Heart right ventricle (tissue), 16 donors: ENCODE data around the gene SULT2B1. TPM values are rescaled to one million over a fixed set of nuclear protein-coding genes. Genes with fewer than 3 reads are reported as not detected.
"Not testable (repeated sequence)": the region's sequence is repeated elsewhere in the genome, so short reads cannot be mapped to it uniquely, and the experiment has no call there.

Source experiments
- ATAC-seq, 8 donors: fragments of 200-7000 bp; cut with Tn5 transposase; one replicate each; pipeline ENCODE4 v1.9.1; 2020; ENCODE audit warnings: mild to moderate bottlenecking in 8 of 8, moderate library complexity in 8 of 8, moderate number of reproducible peaks in 1 of 8
- DNase-seq, 2 donors: peaks; one replicate each; pipeline ENCODE4 v3.0.0-alpha.2; 2020
- H3K27ac ChIP-seq, 10 donors: fragments of 200-600 bp; sonication (generic) in 2 of 10; one replicate each; pipeline versions ENCODE4 v1.5.0 to v1.8.0; 2020 to 2022; ENCODE audit warnings: mild to moderate bottlenecking in 3 of 10
- H3K27me3 ChIP-seq, 7 donors: fragments of 200-600 bp; one replicate each; pipeline ENCODE4 v1.8.0; 2021 to 2022; ENCODE audit warnings: mild to moderate bottlenecking in 2 of 7
- H3K36me3 ChIP-seq, 9 donors: fragments of 200-600 bp; sonication (generic) in 1 of 9; one replicate each; pipeline versions ENCODE4 v1.5.0 to v1.8.0; 2020 to 2022; ENCODE audit warnings: mild to moderate bottlenecking in 2 of 9
- H3K4me1 ChIP-seq, 9 donors: fragments of 200-600 bp; sonication (generic) in 1 of 9; one replicate each; pipeline versions ENCODE4 v1.5.0 to v1.8.0; 2020 to 2022; ENCODE audit warnings: mild to moderate bottlenecking in 4 of 9
- H3K4me3 ChIP-seq, 10 donors: fragments of 200-600 bp; sonication (generic) in 2 of 10; one replicate each; pipeline versions ENCODE4 v1.5.0 to v1.8.0; 2020 to 2022; ENCODE audit warnings: mild to moderate bottlenecking in 7 of 10, moderate library complexity in 2 of 10
- H3K9me3 ChIP-seq, 11 donors: fragments of 200-600 bp in 10 of 11; sonication (generic) in 2 of 11; one replicate each; pipeline versions ENCODE4 v1.5.0 to v1.8.0; 2013 to 2022; ENCODE audit warnings: mild to moderate bottlenecking in 2 of 11, control low read depth in 1 of 11, moderate library complexity in 1 of 11
- CTCF ChIP-seq, 9 donors: fragments of 200-600 bp; sonication (generic) in 2 of 9; IDR thresholded peaks; one replicate each; pipeline versions ENCODE4 v1.5.0 to v1.8.0; 2021 to 2022; ENCODE audit warnings: antibody characterized with exemption in 9 of 9, mild to moderate bottlenecking in 5 of 9, moderate library complexity in 1 of 9
- WGBS, 2 donors: extraction: QIAGEN DNeasy Blood & Tissue Kit; methylation state at CpG; one replicate each; pipeline ENCODE4 v1.1.7; 2013; ENCODE audit warnings: inconsistent platforms in 1 of 2; 5-methylcytosine and 5-hydroxymethylcytosine counted together
- intact Hi-C, 10 donors: fragments of 100-400 bp; cut with DNase I; formaldehyde crosslinking; loops; one replicate each; pipeline versions ENCODE4 v1.11.1 to v1.14.2; 2022
- polyA plus RNA-seq, 2 donors: library from polyadenylated mRNA; stranded (reverse); fragments of 200-250 nt; gene quantifications; one replicate each; pipeline ENCODE4 v1.2.3, GENCODE V29; 2013
- total RNA-seq, 10 donors: library from RNA; stranded (reverse); fragmentation: NEBNext Ultra II Directional in 3 of 10; extraction: Animal tissue kit (Norgen Biotek cat#: 25700) in 3 of 10; gene quantifications; one replicate each; pipeline versions ENCODE4 v1.2.1 to v1.2.4, GENCODE V29; 2021 to 2023
- donor health status: Arrhythmogenic right ventricular cardiomyopathy.
- donor health status: ischemic (EF 13 %, LVEDD 7.1; RV severe dilation, severe dysfunction).
- donor health status: healthy with polysubstance abuse.
- donor health status: DM: no; HTN: yes; CAD: no.
- donor health status: DM: no; HTN: no; CAD: no.
- donor health status: ischemic (EF 25% LVEDD 6.9; RV normal size, moderate dysfunction).
- donor health status: ischemic (EF 25% LVEDD 5.7; RV mildly dilated, moderate dysfunction).
- donor health status: healthy.
- donor health status: DM: yes; HTN: yes; CAD: no.
- donor health status: Ischemic cardiomyopathy.
- donor health status: ischemic (EF 35%, LVEDD 5.7; RV mildly dilated, moderate dysfunction).
- donor health status: nonischemic (EF 11% LVEDD 7.7; RV severe dilation, severe dysfunction).
- donor health status: DM: yes; HTN: yes; CAD: no.
- donor health status: PGD.
- donor health status: ischemic (EF 29% LVEDD 5.4; RV normal size, mild dysfunction).
- donor health status: nonischemic (EF 23%, LVEDD 6.1; RV moderate dilation, normal function).

SULT2B1 gene
- total and polyA plus RNA-seq, 12 donors, result 0.13 to 0.70 (median 0.42) TPM; not detected in 7

GRCh38 chr19:48537541-48537940, 14.4 kb upstream of the SULT2B1 start:
- H3K4me1 ChIP-seq, result no peaks in the 10 kb centered on the region
- H3K27me3 ChIP-seq, result peaks cover 0 to 11% (median 0%) of the 10 kb centered on the region in 7 donors
- 76 to 77% methylated on average over 7 of the region's 7 CpGs for WGBS, 2 donors
- H3K27ac ChIP-seq, result no peak overlapping the region
- no peak overlapping the region for H3K4me3 ChIP-seq
- H3K9me3 ChIP-seq, result no peaks in the 10 kb centered on the region
- intact Hi-C loops, result no loop called here
- H3K36me3 ChIP-seq, result no peaks in the 10 kb centered on the region
- TF ChIP-seq CTCF (IDR thresholded peaks at IDR 0.05), result no peak
- DNase-seq, result no peak
- ATAC-seq, result no peak

- DNase-seq, H3K36me3 ChIP-seq, H3K4me1 ChIP-seq, H3K4me3 ChIP-seq, H3K9me3 ChIP-seq, intact Hi-C loops, H3K27ac ChIP-seq, ATAC-seq: not testable (repeated sequence)
- H3K27me3 ChIP-seq, result peaks cover 0 to 11% (median 0%) of the 10 kb centered on the region in 7 donors
- WGBS, 2 donors, result 91 to 94% methylated on average over 8 of the region's 8 CpGs
These were observed 13.9 kb upstream of the SULT2B1 start for GRCh38 chr19:48538057-48538456.

- intact Hi-C loops, result no loop called here
- ATAC-seq (peak in 1 of 8 donors; percentile 57), DNase-seq (no peak)
- Histone ChIP-seq H3K27me3 (peaks cover 0 to under 1% (median 0%) of the 10 kb centered on the region in 7 donors), H3K36me3 (no peaks in the 10 kb centered on the region), H3K9me3 (no peaks in the 10 kb centered on the region), H3K4me1 (peaks cover 0 to 2% (median 0%) of the 10 kb centered on the region in 9 donors), H3K4me3 (no peak overlapping the region), H3K27ac (no peak overlapping the region)
- no peak for TF ChIP-seq CTCF (IDR thresholded peaks at IDR 0.05)
- 65 to 69% methylated on average over 17 of the region's 17 CpGs for WGBS, 2 donors
These were observed 12.4 kb upstream of the SULT2B1 start for GRCh38 chr19:48539503-48540096.

GRCh38 chr19:48540110-48540509, 11.9 kb upstream of the SULT2B1 start:
- Histone ChIP-seq H3K9me3 (no peaks in the 10 kb centered on the region), H3K27ac (no peak overlapping the region), H3K36me3 (no peaks in the 10 kb centered on the region), H3K4me1 (peaks cover 0 to 2% (median 0%) of the 10 kb centered on the region in 9 donors), H3K4me3 (no peak overlapping the region), H3K27me3 (peaks cover 0 to 6% (median 0%) of the 10 kb centered on the region in 7 donors)
- no peak for DNase-seq
- no peak for ATAC-seq
- TF ChIP-seq CTCF (IDR thresholded peaks at IDR 0.05), result no peak
- 19 to 29% methylated on average over 7 of the region's 7 CpGs for WGBS, 2 donors
- intact Hi-C loops, result no loop called here

DNA sequence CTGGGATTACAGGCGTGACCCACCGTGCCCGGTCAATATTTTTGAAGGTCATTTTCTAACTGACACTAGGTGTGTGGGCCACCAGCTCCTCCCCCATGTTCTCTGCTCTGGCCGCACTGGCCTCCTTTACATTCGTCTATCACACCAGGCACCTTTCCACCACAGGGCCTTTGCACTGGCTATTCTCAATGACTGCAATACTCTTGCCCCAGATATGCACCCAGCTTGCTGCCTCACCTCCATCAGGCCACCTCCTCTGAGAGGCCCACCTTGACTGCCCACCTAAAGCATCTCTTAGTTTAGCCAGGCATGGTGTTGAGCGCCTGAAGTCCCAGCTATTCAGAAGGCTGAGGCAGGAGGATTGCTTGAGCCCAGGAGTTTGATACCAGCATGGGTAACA, 10.2 kb upstream of the SULT2B1 start:
- H3K36me3 ChIP-seq, result no peaks in the 10 kb centered on the region
- TF ChIP-seq CTCF (IDR thresholded peaks at IDR 0.05), result no peak
- H3K27me3 ChIP-seq, result peaks cover 0 to 19% (median 8%) of the 10 kb centered on the region in 7 donors
- ATAC-seq (no peak), DNase-seq (no peak)
- H3K9me3 ChIP-seq, result no peaks in the 10 kb centered on the region
- peaks cover 0 to 2% (median 0%) of the 10 kb centered on the region in 9 donors for H3K4me1 ChIP-seq
- WGBS, 2 donors, result 83 to 91% methylated on average over 6 of the region's 6 CpGs
- intact Hi-C loops, result no loop called here
- H3K4me3 ChIP-seq, result no peak overlapping the region
- H3K27ac ChIP-seq, result no peak overlapping the region
